A549 (cell line): ENCODE data around the gene CEP112.

Experiments used
- BHLHE40 ChIP-seq: IDR thresholded peaks from 2 replicates; pipeline ENCODE4 v1.6.1; 2012; ENCODE audit warnings: low read depth, low read length, inconsistent platforms
- CHD4 ChIP-seq: fragments of 200-600 bp; sonication (generic); IDR thresholded peaks from 2 replicates; pipeline ENCODE4 v1.6.1; 2016; ENCODE audit warnings: antibody characterized with exemption, mild to moderate bottlenecking, borderline replicate concordance
- ELK1 ChIP-seq: fragments of 150-350 bp; IDR thresholded peaks from 2 replicates; pipeline ENCODE4 v1.6.1; 2014; ENCODE audit warnings: low read depth, mild to moderate bottlenecking, low read length
- EP300 ChIP-seq, 2 experiments: fragments of >200 bp; sonication (Bioruptor Twin); formaldehyde crosslinking; IDR thresholded peaks; 2 replicates in 1 of 2; 3 replicates in 1 of 2; pipeline ENCODE4 v1.6.1; 2016 to 2017
- JUNB ChIP-seq: fragments of >200 bp; sonication (Bioruptor Twin); formaldehyde crosslinking; IDR thresholded peaks from 2 replicates; pipeline ENCODE4 v1.6.1; 2016
- NFE2L2 ChIP-seq: fragments of 150-350 bp; conservative IDR thresholded peaks from 2 replicates; pipeline ENCODE4 v1.6.1; 2014; ENCODE audit warnings: low read length
- NR3C1 ChIP-seq: fragments of >200 bp; sonication (Bioruptor Twin); formaldehyde crosslinking; IDR thresholded peaks from 3 replicates; pipeline ENCODE4 v1.6.1; 2017
- RAD21 ChIP-seq, 2 experiments: fragments of >200 bp in 1 of 2; sonication (Bioruptor Twin) in 1 of 2; formaldehyde crosslinking in 1 of 2; IDR thresholded peaks in 1 of 2; conservative IDR thresholded peaks in 1 of 2; 2 replicates in 1 of 2; 3 replicates in 1 of 2; pipeline ENCODE4 v1.6.1; 2012 to 2018; ENCODE audit warnings: inconsistent platforms in 1 of 2
- RNF2 ChIP-seq: fragments of 200-600 bp; sonication (generic); IDR thresholded peaks from 2 replicates; pipeline ENCODE4 v1.6.1; 2016; ENCODE audit warnings: low read depth, mild to moderate bottlenecking, antibody characterized with exemption, moderate library complexity, borderline replicate concordance
- SREBF2 ChIP-seq: fragments of 450-650 bp; IDR thresholded peaks from 2 replicates; pipeline ENCODE4 v1.6.1; 2014; ENCODE audit warnings: mild to moderate bottlenecking, moderate library complexity
- TF ChIP-seq, protein P1 (sequence below): fragments of >200 bp; sonication (Bioruptor Twin); formaldehyde crosslinking; IDR thresholded peaks from 3 replicates; pipeline ENCODE4 v1.5.1; 2016

- TF ChIP-seq RNF2 (no peak), CHD4 (no peak), NFE2L2 (no peak), EP300 (IDR thresholded peaks at IDR 0.05) (no peak), JUNB (no peak), ELK1 (no peak), SREBF2 (no peak), RAD21 (conservative IDR thresholded peaks at IDR 0.05 in 1 of 2, IDR thresholded peaks at IDR 0.05 in 1 of 2) (no peak), NR3C1 (no peak), BHLHE40 (no peak)
- TF ChIP-seq, protein P1, sequence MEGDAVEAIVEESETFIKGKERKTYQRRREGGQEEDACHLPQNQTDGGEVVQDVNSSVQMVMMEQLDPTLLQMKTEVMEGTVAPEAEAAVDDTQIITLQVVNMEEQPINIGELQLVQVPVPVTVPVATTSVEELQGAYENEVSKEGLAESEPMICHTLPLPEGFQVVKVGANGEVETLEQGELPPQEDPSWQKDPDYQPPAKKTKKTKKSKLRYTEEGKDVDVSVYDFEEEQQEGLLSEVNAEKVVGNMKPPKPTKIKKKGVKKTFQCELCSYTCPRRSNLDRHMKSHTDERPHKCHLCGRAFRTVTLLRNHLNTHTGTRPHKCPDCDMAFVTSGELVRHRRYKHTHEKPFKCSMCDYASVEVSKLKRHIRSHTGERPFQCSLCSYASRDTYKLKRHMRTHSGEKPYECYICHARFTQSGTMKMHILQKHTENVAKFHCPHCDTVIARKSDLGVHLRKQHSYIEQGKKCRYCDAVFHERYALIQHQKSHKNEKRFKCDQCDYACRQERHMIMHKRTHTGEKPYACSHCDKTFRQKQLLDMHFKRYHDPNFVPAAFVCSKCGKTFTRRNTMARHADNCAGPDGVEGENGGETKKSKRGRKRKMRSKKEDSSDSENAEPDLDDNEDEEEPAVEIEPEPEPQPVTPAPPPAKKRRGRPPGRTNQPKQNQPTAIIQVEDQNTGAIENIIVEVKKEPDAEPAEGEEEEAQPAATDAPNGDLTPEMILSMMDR, result no peak
Measured at GRCh38 chr17:66235377-66235994, 43.6 kb upstream of the CEP112 start.
